ENCODE results near the gene MRPS7.
A peak's percentile ranks its signal among the peaks of the same experiment; 100 is the strongest.

DNA sequence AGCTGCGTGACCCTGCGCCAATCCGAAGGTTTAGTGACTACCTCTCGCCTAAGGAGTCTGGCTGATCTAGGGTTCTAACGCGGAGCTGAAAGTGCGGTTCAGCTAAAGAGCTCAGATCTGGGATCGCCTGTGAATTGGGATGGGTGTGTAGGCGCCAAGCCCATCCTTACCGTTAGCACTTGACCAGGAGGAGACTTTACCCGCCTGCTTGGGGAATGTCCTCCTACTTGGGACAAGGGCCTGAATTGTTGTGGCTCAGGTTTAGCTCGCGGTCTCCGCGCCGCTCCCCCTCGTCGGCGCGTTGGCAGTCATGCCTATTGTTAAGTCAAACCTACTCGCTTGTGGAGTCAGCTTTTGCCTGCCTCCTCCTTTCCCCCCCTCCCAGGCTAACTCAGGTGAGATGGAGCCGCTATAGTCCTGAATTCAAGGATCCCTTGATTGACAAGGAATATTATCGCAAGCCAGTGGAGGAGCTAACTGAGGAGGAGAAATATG is 480 bp downstream of the MRPS7 start:
- TF ChIP-seq REST (IDR thresholded peaks at IDR 0.05; ENCODE audit: borderline replicate concordance) (no peak), REST (CRISPR knock-in tag; IDR thresholded peaks at IDR 0.05; ENCODE audit: low read depth) (no peak), U2AF1 (optimal IDR thresholded peaks at IDR 0.05; ENCODE audit: low read depth, low read length) (no peak), NONO (IDR thresholded peaks at IDR 0.05; ENCODE audit: low read depth in 2 of 2, low read length in 1 of 2) (no peak), ZBTB43 (CRISPR knock-in tag; IDR thresholded peaks at IDR 0.05) (no peak), HNRNPK (IDR thresholded peaks at IDR 0.05; ENCODE audit: low read depth, low read length, poor library complexity, severe bottlenecking) (no peak), ZNF224 (CRISPR knock-in tag; IDR thresholded peaks at IDR 0.05) (0 out of 2 replicates have a peak, but pooled peaks have one; percentile 9), SUPT5H (IDR thresholded peaks at IDR 0.05) (no peak), FOXM1 (IDR thresholded peaks at IDR 0.05; ENCODE audit: low read depth) (no peak), FOXM1 (CRISPR knock-in tag; IDR thresholded peaks at IDR 0.05; ENCODE audit: low read depth) (no peak), KDM1A (IDR thresholded peaks at IDR 0.05) (no peak)
- TF ChIP-seq, protein P1, sequence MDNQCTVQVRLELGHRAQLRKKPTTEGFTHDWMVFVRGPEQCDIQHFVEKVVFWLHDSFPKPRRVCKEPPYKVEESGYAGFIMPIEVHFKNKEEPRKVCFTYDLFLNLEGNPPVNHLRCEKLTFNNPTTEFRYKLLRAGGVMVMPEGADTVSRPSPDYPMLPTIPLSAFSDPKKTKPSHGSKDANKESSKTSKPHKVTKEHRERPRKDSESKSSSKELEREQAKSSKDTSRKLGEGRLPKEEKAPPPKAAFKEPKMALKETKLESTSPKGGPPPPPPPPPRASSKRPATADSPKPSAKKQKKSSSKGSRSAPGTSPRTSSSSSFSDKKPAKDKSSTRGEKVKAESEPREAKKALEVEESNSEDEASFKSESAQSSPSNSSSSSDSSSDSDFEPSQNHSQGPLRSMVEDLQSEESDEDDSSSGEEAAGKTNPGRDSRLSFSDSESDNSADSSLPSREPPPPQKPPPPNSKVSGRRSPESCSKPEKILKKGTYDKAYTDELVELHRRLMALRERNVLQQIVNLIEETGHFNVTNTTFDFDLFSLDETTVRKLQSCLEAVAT (IDR thresholded peaks at IDR 0.05), result no peak
- TF ChIP-seq, protein P2, sequence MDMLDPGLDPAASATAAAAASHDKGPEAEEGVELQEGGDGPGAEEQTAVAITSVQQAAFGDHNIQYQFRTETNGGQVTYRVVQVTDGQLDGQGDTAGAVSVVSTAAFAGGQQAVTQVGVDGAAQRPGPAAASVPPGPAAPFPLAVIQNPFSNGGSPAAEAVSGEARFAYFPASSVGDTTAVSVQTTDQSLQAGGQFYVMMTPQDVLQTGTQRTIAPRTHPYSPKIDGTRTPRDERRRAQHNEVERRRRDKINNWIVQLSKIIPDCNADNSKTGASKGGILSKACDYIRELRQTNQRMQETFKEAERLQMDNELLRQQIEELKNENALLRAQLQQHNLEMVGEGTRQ (CRISPR knock-in tag; IDR thresholded peaks at IDR 0.05), result no peak
- TF ChIP-seq, protein P3, sequence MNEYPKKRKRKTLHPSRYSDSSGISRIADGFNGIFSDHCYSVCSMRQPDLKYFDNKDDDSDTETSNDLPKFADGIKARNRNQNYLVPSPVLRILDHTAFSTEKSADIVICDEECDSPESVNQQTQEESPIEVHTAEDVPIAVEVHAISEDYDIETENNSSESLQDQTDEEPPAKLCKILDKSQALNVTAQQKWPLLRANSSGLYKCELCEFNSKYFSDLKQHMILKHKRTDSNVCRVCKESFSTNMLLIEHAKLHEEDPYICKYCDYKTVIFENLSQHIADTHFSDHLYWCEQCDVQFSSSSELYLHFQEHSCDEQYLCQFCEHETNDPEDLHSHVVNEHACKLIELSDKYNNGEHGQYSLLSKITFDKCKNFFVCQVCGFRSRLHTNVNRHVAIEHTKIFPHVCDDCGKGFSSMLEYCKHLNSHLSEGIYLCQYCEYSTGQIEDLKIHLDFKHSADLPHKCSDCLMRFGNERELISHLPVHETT (CRISPR knock-in tag; conservative IDR thresholded peaks at IDR 0.05 in 1 of 2, IDR thresholded peaks at IDR 0.05 in 1 of 2), result no peak

All from K562 (cell line).